K562 (cell line): ENCODE results near the gene RNF213. TPM values are rescaled to one million over a fixed set of nuclear protein-coding genes. Genes with fewer than 3 reads are reported as not detected.
A peak's percentile ranks its signal among the peaks of the same experiment; 100 is the strongest.

Source experiments
- ATF7 ChIP-seq: fragments of 450-650 bp; IDR thresholded peaks from 2 replicates; pipeline ENCODE4 v1.7.1; 2014; ENCODE audit warnings: mild to moderate bottlenecking, moderate library complexity
- EP400 ChIP-seq: fragments of 450-650 bp; IDR thresholded peaks from 2 replicates; pipeline ENCODE4 v1.6.1; 2017; ENCODE audit warnings: antibody characterized with exemption, mild to moderate bottlenecking, moderate library complexity
- KDM4B ChIP-seq, 2 experiments: fragments of 450-650 bp in 1 of 2; sonication (generic) in 1 of 2; IDR thresholded peaks; 2 replicates each; pipeline ENCODE4 v1.6.1; 2016 to 2017; ENCODE audit warnings: borderline replicate concordance in 2 of 2, antibody characterized with exemption in 1 of 2, low read depth in 1 of 2, mild to moderate bottlenecking in 1 of 2
- KLF1 ChIP-seq: fragments of 450-650 bp; IDR thresholded peaks from 2 replicates; pipeline ENCODE4 v1.6.1; 2016; ENCODE audit warnings: missing genetic modification characterization, missing compliant biosample characterization
- SRF ChIP-seq, 2 experiments: fragments of 250-450, 450-650 bp in 1 of 2; sonication (Bioruptor Pico) in 1 of 2; sonication (generic) in 1 of 2; formaldehyde crosslinking; IDR thresholded peaks; 2 replicates each; pipeline versions ENCODE4 v1.5.0 to v1.5.1; 2020 to 2022; ENCODE audit warnings: mild to moderate bottlenecking in 1 of 2, missing genetic modification reagents in 1 of 2
- TAF1 ChIP-seq: IDR thresholded peaks from 2 replicates; pipeline ENCODE4 v1.6.1; 2011; ENCODE audit warnings: mild to moderate bottlenecking, low read length, moderate library complexity; ENCODE audit not compliant: insufficient read depth, control insufficient read depth, severe bottlenecking; ENCODE audit errors: extremely low read depth
- TSHZ1 ChIP-seq: fragments of 250-450 bp; sonication (Bioruptor Pico); IDR thresholded peaks from 2 replicates; pipeline ENCODE4 v1.4.0; 2020; ENCODE audit warnings: mild to moderate bottlenecking, moderate library complexity
- ZNF212 ChIP-seq: fragments of 450-650 bp; formaldehyde crosslinking; IDR thresholded peaks from 2 replicates; pipeline ENCODE4 v1.4.0; 2020; ENCODE audit warnings: mild to moderate bottlenecking
- ZNF217 ChIP-seq: sonication (generic); formaldehyde crosslinking; IDR thresholded peaks from 2 replicates; pipeline ENCODE4 v1.8.0; 2022; ENCODE audit warnings: mild to moderate bottlenecking, missing genetic modification reagents
- ZNF277 ChIP-seq: fragments of 250-450 bp; sonication (Bioruptor Pico); IDR thresholded peaks from 2 replicates; pipeline ENCODE4 v1.8.0; 2022; ENCODE audit warnings: inconsistent platforms, mild to moderate bottlenecking, moderate library complexity, borderline replicate concordance
- ZNF318 ChIP-seq, 2 experiments: fragments of 450-650 bp; IDR thresholded peaks; 2 replicates each; pipeline ENCODE4 v1.6.1; 2016; ENCODE audit warnings: mild to moderate bottlenecking in 2 of 2, borderline replicate concordance in 1 of 2, low read depth in 1 of 2, moderate library complexity in 1 of 2
- ZNF384 ChIP-seq: IDR thresholded peaks from 2 replicates; pipeline ENCODE4 v1.6.1; 2012; ENCODE audit warnings: low read depth, low read length, improper control_type of control experiment
- ZNF57 ChIP-seq: fragments of 450-650 bp; formaldehyde crosslinking; IDR thresholded peaks from 2 replicates; pipeline ENCODE4 v1.4.0; 2020; ENCODE audit warnings: mild to moderate bottlenecking, moderate library complexity
- ZNF695 ChIP-seq: fragments of 450-650 bp; formaldehyde crosslinking; IDR thresholded peaks from 2 replicates; pipeline ENCODE4 v1.4.0; 2020; ENCODE audit warnings: mild to moderate bottlenecking, moderate library complexity
- polyA plus RNA-seq, 8 experiments: library from polyadenylated mRNA; depleted of rRNA in 4 of 8; stranded (reverse) in 5 of 8; unstranded in 3 of 8; fragments of >200 nt; fragmentation: Nextera tagmentation in 2 of 8; fragmentation: Illumina TruSeq in 1 of 8; extraction: Ambion mirVana in 2 of 8; extraction: Trizol in 1 of 8; gene quantifications; 2 replicates each; pipeline versions ENCODE4 v1.2.1 to v1.2.3, GENCODE V29; 2011 to 2014; ENCODE audit warnings: inconsistent platforms in 1 of 8, missing spikeins in 1 of 8
- total RNA-seq, 7 experiments: library from RNA; depleted of rRNA in 6 of 7; stranded (reverse); fragments of >200 nt in 6 of 7; fragmentation: Illumina TruSeq in 2 of 7; extraction: Trizol in 2 of 7; gene quantifications; 2 replicates each; pipeline versions ENCODE4 v1.2.1 to v1.2.3, GENCODE V29; 2011 to 2021; ENCODE audit warnings: low replicate concordance in 1 of 7

The RNF213 gene
- total and polyA plus RNA-seq, 9 of the 15 experiments (the other 6 are each of a cell fraction or from before 2014, with no cell fraction given) = 5.3 to 33.6 (median 17.9) TPM

- TF ChIP-seq TSHZ1 (CRISPR knock-in tag) = no peak
- no peak for TF ChIP-seq ZNF217 (CRISPR knock-in tag)
- 0 out of 2 replicates have a peak, but pooled peaks have one; percentile 29 for TF ChIP-seq EP400
- TF ChIP-seq KDM4B (IDR thresholded peaks at IDR 0.05; ENCODE audit: borderline replicate concordance in 2 of 2, low read depth in 1 of 2) = no peak
- no peak for TF ChIP-seq ZNF695
- TF ChIP-seq TAF1 = no peak
- no peak for TF ChIP-seq SRF (CRISPR knock-in tag; IDR thresholded peaks at IDR 0.05)
- TF ChIP-seq ATF7 = no peak
- no peak for TF ChIP-seq ZNF384
- no peak for TF ChIP-seq ZNF277 (CRISPR knock-in tag)
- TF ChIP-seq ZNF57 (CRISPR knock-in tag) = no peak
- no peak for TF ChIP-seq ZNF212 (CRISPR knock-in tag)
- no peak for TF ChIP-seq KLF1 (tag)
- TF ChIP-seq ZNF318 (IDR thresholded peaks at IDR 0.05; ENCODE audit: borderline replicate concordance in 1 of 2, low read depth in 1 of 2) = no peak
Observed at GRCh38 chr17:80220054-80220735, 40.5 kb upstream of the RNF213 start, which contains the start of the genes SGSH and SLC26A11 (continued).
